ENCODE measurements around the gene SPAST.
"Not testable (repeated sequence)": the region's sequence is repeated elsewhere in the genome, so short reads cannot be mapped to it uniquely, and the experiment has no call there.

SPAST gene

GRCh38 chr2:32063310-32064020 is at the start of gene SPAST:
Gene SPAST, plus strand, starts transcription at chr2:32063556. Its CDS starts 276 bp downstream, at chr2:32063832.
- DNase-seq, result peak; percentile 98

- not testable (repeated sequence) for DNase-seq
Observed at GRCh38 chr2:32018789-32019482, 44.4 kb upstream of the SPAST start.

- DNase-seq, result not testable (repeated sequence)
Observed at GRCh38 chr2:32034198-32034887, 29.0 kb upstream of the SPAST start.

GRCh38 chr2:32039447-32040219 is 23.7 kb upstream of the SPAST start, which contains the start of gene DPY30:
Gene DPY30, minus strand, starts transcription at chr2:32039805. Its CDS starts 349 bp downstream, at chr2:32039456.
- DNase-seq, result peak; percentile 92

GRCh38 chr2:32043561-32043960 is 19.8 kb upstream of the SPAST start:
- no peak for DNase-seq

- DNase-seq, result no peak
Observed at GRCh38 chr2:32051836-32052439, 11.4 kb upstream of the SPAST start.

GRCh38 chr2:32054583-32054982 is 8.8 kb upstream of the SPAST start:
- not testable (repeated sequence) for DNase-seq

GRCh38 chr2:32058130-32058529 is 5.2 kb upstream of the SPAST start:
- DNase-seq, result no peak

- DNase-seq, result no peak
Observed at GRCh38 chr2:32060266-32060665, 3.1 kb upstream of the SPAST start.

GRCh38 chr2:32061430-32061829 is 1.9 kb upstream of the SPAST start:
- no peak for DNase-seq

GRCh38 chr2:32061973-32062861 is 1.1 kb upstream of the SPAST start:
- peak; percentile 48 for DNase-seq

- no peak for DNase-seq
Observed at GRCh38 chr2:32064021-32064601, 755 bp downstream of the SPAST start.

- DNase-seq, result no peak
Observed at GRCh38 chr2:32064713-32065112, 1.4 kb downstream of the SPAST start.

GRCh38 chr2:32067549-32067948 is 4.2 kb downstream of the SPAST start:
- DNase-seq, result no peak

GRCh38 chr2:32074134-32074506 is 10.8 kb downstream of the SPAST start:
- DNase-seq, result no peak

GRCh38 chr2:32095671-32096070 is 32.3 kb downstream of the SPAST start:
- DNase-seq, result no peak

- no peak for DNase-seq
Observed at GRCh38 chr2:32108111-32108510, 44.8 kb downstream of the SPAST start.

GRCh38 chr2:32118055-32118454 is 54.7 kb downstream of the SPAST start:
- no peak for DNase-seq

- DNase-seq, result no peak
Observed at GRCh38 chr2:32119161-32119560, 55.8 kb downstream of the SPAST start.

GRCh38 chr2:32124660-32125059 is 61.3 kb downstream of the SPAST start:
- no peak for DNase-seq

- no peak for DNase-seq
Observed at GRCh38 chr2:32128636-32129035, 65.3 kb downstream of the SPAST start.
